ENCODE measurements around the gene URB1. TPM values are rescaled to one million over a fixed set of nuclear protein-coding genes. Genes with fewer than 3 reads are reported as not detected.
"Not testable (repeated sequence)": the region's sequence is repeated elsewhere in the genome, so short reads cannot be mapped to it uniquely, and the experiment has no call there.

The URB1 gene
- total and polyA plus RNA-seq, 12 donors: 4.0 to 17.7 (median 12.6) TPM

DNA sequence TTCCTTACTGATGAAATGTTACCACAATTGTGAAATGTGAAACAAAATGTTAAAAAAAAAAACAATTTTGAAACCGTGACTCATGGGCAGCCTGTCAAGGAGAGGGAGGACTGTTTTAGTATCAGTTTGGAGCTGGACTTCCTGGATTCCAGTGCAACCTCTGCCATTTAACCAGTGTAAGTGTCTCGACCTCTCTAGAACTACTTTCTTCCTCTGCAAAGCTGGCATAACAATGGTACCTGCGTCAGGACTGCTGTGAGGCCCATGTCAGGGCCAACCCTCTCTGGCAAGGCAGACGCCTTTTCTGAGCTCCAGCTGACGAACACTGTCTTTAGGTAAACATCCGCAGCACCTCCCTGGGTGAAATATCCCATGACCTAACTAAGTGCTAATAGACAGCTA lies 20.9 kb downstream of the URB1 start:
- ATAC-seq (peak in 7 of 8 donors; percentile 48 to 90 (median 66)), DNase-seq (peak in 1 of 2 donors; percentile 21)
- H3K27ac ChIP-seq: peak overlapping the region in 9 of 10 donors; percentile 34 to 75 (median 48)
- H3K4me3 ChIP-seq: no peak overlapping the region
- no peaks in the 10 kb centered on the region for H3K9me3 ChIP-seq
- intact Hi-C loops (cut with DNase I): no loop called here
- WGBS, 2 donors: 69 to 70% methylated on average over 6 of the region's 6 CpGs
- no peaks in the 10 kb centered on the region for H3K27me3 ChIP-seq
- TF ChIP-seq, protein P1, sequence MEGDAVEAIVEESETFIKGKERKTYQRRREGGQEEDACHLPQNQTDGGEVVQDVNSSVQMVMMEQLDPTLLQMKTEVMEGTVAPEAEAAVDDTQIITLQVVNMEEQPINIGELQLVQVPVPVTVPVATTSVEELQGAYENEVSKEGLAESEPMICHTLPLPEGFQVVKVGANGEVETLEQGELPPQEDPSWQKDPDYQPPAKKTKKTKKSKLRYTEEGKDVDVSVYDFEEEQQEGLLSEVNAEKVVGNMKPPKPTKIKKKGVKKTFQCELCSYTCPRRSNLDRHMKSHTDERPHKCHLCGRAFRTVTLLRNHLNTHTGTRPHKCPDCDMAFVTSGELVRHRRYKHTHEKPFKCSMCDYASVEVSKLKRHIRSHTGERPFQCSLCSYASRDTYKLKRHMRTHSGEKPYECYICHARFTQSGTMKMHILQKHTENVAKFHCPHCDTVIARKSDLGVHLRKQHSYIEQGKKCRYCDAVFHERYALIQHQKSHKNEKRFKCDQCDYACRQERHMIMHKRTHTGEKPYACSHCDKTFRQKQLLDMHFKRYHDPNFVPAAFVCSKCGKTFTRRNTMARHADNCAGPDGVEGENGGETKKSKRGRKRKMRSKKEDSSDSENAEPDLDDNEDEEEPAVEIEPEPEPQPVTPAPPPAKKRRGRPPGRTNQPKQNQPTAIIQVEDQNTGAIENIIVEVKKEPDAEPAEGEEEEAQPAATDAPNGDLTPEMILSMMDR (IDR thresholded peaks at IDR 0.05): no peak
- peaks cover 0 to 99% (median 22%) of the 10 kb centered on the region in 9 donors for H3K36me3 ChIP-seq
- peaks cover 0 to 43% (median 15%) of the 10 kb centered on the region in 9 donors for H3K4me1 ChIP-seq

DNA sequence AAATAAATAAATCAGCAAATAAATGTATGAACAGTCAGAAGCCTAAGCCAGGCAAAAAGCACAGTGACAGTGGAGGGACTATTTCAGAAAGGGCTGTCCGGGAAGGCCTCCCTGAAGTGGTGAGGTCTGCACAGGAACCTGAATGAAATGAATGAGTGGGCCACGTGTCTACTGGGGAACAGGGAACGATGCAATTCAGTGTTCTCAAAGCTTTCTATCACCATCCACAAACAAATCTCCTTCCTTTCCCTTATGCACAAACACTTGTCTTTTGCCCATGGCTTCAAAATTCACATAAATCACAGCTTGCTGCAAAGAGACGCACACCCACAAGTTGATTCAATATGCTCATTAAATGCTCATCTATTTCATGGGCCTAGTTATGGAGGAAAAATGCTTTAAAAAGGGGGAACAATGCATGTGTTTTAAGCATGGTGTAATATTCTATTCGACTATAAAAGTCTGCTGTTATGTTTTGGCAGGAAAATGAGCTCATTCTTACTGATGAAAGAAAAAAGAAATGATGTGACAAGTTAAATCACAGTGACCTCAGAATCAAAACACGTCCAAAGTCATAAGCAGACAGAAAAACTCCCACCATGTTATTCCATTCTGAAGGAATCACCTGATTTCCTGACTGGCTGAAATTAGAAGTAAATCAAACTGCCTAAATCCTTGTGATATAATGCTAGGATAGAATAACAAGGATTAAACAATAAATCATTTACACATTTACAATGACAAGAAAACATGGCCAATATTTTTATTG lies 21.6 kb downstream of the URB1 start:
- TF ChIP-seq, protein P1 (IDR thresholded peaks at IDR 0.05): no peak
- Histone ChIP-seq H3K36me3 (peaks cover 0 to 100% (median 29%) of the 10 kb centered on the region in 9 donors), H3K27ac (peak overlapping the region in 9 of 10 donors; percentile 14 to 75 (median 48)), H3K4me3 (no peak overlapping the region), H3K4me1 (peaks cover 0 to 43% (median 15%) of the 10 kb centered on the region in 9 donors), H3K9me3 (no peaks in the 10 kb centered on the region), H3K27me3 (no peaks in the 10 kb centered on the region)
- no peak for ATAC-seq
- intact Hi-C loops (cut with DNase I): no loop called here
- DNase-seq: no peak
- WGBS, 2 donors: 68 to 83% methylated on average over 6 of the region's 6 CpGs

DNA sequence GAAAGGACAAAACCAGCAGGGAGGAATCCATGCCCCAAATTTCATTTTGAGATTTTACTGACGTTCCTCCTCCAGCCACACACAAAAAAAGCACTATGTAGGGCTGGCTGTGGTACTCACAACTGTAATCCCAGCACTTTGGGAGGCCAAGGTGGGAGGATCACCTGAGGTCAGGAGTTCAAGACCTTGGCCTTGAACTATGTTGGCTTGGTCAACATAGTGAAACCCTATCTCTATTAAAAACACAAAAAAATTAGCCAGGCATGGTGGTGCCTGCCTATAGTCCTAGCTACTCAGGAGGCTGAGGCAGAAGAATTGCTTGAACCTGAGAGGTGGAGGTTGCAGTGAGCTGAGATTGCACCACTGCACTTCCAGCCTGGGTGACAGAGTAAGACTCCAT lies 23.9 kb downstream of the URB1 start:
- H3K27me3 ChIP-seq; DNase-seq; H3K9me3 ChIP-seq; intact Hi-C loops (cut with DNase I); ATAC-seq; H3K4me3 ChIP-seq: not testable (repeated sequence)
- WGBS, 2 donors: 71 to 81% methylated on average over 1 of the region's 1 CpG
- H3K27ac ChIP-seq: peak overlapping the region in 2 of 10 donors; percentile 5 to 41
- peaks cover 0 to 60% (median 26%) of the 10 kb centered on the region in 9 donors for H3K4me1 ChIP-seq
- peaks cover 0 to 99% (median 28%) of the 10 kb centered on the region in 9 donors for H3K36me3 ChIP-seq

DNA sequence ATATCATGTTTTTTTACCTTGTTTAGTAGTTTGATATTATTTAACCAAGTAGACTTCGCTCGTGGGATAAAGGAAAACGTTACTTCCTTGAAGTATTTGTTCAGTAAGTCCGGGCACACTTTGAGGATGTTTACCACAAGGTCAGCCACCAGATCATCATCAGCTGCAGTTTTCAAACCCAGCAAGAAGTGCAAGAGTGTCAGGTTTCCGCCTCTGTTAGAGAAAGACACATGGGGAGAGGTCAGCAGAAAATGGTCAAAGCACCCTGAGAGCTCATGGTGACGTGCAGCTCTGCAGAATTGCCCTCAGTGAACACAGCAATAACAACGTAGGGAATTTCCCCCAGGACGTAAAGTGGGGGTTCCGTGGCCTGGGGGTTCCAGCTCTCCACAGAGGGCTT lies 24.4 kb downstream of the URB1 start:
- no peaks in the 10 kb centered on the region for H3K9me3 ChIP-seq
- WGBS, 2 donors: 71 to 78% methylated on average over 9 of the region's 9 CpGs
- peaks cover 0 to 98% (median 28%) of the 10 kb centered on the region in 9 donors for H3K36me3 ChIP-seq
- DNase-seq (no peak), ATAC-seq (no peak)
- intact Hi-C loops (cut with DNase I): no loop called here
- H3K27ac ChIP-seq: peak overlapping the region in 6 of 10 donors; percentile 14 to 41 (median 24)
- TF ChIP-seq, protein P1 (IDR thresholded peaks at IDR 0.05): no peak
- no peak overlapping the region for H3K4me3 ChIP-seq
- H3K27me3 ChIP-seq: no peaks in the 10 kb centered on the region
- H3K4me1 ChIP-seq: peaks cover 0 to 65% (median 31%) of the 10 kb centered on the region in 9 donors

DNA sequence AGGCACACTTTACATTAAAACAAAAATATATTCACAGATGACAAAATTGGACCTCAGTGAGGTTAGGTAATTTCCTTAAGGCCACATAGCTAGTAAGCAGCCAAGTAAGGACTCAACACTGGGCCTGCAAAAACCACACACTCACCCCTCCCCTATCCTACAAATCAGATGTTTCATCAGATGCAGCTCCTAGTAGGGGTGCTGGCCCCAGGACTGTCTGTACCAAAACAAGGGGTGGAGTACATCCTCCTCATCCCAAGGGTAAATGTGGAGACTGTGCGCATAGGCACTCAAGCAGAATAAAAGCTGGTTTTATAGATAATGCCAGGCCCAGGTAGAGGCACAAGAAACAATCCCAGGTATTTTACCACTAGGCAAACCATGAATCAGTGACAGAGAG lies 25.7 kb downstream of the URB1 start:
- H3K4me3 ChIP-seq: no peak overlapping the region
- intact Hi-C loops (cut with DNase I): no loop called here
- H3K27me3 ChIP-seq: no peaks in the 10 kb centered on the region
- H3K9me3 ChIP-seq: no peaks in the 10 kb centered on the region
- TF ChIP-seq, protein P1 (IDR thresholded peaks at IDR 0.05): no peak
- ATAC-seq (peak in 1 of 8 donors; percentile 28), DNase-seq (no peak)
- H3K36me3 ChIP-seq: peaks cover 0 to 99% (median 30%) of the 10 kb centered on the region in 9 donors
- H3K4me1 ChIP-seq: peaks cover 0 to 58% (median 30%) of the 10 kb centered on the region in 9 donors
- WGBS, 2 donors: 81 to 86% methylated on average over 1 of the region's 1 CpG
- H3K27ac ChIP-seq: peak overlapping the region in 5 of 10 donors; percentile 10 to 41 (median 29)
